ENCODE results near the gene EML4.

EML4 gene

DNA sequence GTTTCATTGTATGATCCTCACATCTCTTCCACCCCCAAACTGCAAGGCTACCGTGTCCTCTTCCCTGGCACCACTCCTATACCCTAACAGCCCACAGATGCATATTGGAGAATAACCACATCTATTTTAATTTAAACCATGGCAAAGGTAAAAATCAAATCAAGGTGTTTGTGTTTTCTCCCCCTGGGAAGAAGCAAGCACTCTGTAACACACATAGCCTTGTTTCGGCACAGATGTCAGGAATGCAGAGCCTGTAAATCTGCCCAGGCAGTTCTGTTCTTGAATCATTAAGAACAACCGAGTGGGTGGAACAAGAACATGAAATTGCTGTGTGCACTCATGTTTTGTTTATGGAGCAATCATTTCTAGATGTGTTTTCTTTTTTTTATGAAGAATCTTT lies 198.7 kb downstream of the EML4 start:
- TF ChIP-seq, protein P1, sequence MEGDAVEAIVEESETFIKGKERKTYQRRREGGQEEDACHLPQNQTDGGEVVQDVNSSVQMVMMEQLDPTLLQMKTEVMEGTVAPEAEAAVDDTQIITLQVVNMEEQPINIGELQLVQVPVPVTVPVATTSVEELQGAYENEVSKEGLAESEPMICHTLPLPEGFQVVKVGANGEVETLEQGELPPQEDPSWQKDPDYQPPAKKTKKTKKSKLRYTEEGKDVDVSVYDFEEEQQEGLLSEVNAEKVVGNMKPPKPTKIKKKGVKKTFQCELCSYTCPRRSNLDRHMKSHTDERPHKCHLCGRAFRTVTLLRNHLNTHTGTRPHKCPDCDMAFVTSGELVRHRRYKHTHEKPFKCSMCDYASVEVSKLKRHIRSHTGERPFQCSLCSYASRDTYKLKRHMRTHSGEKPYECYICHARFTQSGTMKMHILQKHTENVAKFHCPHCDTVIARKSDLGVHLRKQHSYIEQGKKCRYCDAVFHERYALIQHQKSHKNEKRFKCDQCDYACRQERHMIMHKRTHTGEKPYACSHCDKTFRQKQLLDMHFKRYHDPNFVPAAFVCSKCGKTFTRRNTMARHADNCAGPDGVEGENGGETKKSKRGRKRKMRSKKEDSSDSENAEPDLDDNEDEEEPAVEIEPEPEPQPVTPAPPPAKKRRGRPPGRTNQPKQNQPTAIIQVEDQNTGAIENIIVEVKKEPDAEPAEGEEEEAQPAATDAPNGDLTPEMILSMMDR (IDR thresholded peaks at IDR 0.05; ENCODE audit: insufficient read depth, missing control alignments) = no peak
- FAIRE-seq (no peak), DNase-seq (ENCODE audit: insufficient read length, low spot score) (no peak)

DNA sequence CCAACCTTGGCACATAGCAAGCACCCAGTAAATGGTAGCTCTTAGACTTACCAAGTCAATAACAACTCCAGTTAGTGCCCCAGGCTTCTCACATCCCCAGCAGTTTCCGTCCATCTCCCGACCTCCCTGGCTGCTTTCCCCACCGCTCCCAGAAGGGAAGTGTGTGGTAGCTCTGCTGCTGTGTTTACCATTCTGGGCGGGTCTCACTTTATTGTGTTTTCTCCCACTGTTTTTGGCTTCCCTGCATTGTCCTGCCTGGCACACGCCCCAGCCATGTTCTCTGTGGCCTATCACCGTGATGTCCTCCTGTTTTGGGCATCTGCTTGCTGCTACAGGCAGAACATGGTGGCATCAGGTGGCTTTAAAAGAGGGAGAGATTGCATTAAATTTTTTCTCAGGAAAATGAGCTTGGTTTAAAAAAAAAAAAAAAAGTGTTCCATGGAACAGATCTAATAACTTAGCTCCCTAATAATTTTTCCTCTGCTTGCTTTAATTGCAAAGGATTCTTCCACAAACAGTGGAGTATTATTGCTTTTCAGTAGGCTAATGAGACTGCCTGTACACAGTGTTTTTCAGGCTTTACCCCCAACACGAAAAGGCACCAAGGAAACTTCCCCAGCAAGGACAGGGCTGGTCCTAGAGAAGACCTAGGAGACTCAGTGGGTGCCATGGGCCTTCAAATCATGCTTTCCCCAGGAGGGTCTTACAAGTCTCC lies 199.8 kb downstream of the EML4 start:
- TF ChIP-seq, protein P1 (IDR thresholded peaks at IDR 0.05; ENCODE audit: insufficient read depth, missing control alignments) = no peak
- DNase-seq (ENCODE audit: insufficient read length, low spot score) (no peak), FAIRE-seq (no peak)

DNA sequence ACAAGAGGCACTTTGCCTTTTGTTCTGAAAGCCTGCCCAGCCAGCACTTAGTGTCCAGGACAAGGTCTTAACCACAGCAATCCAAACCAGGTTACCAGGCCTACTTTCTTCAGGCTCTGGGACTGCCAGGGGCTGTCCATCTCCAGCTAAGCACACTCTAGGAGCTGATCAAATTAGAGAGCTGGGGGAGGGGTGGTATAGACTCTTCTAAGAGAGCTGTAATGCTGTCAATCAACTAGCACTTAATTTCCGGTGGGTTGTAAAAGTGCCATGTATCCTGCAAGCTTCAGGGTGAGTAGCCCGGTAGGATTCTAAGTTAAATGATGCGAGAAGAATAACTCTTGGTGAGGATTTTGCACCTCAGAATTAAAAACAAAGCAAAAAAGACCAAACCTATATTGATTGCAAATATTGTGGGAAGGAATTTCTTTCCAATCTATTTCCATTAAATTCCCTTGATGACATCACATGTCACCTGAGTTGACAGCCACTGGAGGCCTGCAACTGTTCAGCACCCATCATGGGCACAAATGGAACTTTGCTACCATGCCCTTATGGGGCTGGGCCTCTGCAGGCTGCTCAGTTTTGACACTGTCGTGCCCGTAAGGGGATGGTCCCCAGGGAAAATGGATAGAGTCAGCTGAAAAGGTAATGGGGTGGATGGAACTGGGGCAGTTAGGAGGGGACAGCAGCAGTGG lies 200.5 kb downstream of the EML4 start:
- TF ChIP-seq, protein P1 (IDR thresholded peaks at IDR 0.05; ENCODE audit: insufficient read depth, missing control alignments) = no peak
- FAIRE-seq = no peak
- no peak for DNase-seq (ENCODE audit: insufficient read length, low spot score)

DNA sequence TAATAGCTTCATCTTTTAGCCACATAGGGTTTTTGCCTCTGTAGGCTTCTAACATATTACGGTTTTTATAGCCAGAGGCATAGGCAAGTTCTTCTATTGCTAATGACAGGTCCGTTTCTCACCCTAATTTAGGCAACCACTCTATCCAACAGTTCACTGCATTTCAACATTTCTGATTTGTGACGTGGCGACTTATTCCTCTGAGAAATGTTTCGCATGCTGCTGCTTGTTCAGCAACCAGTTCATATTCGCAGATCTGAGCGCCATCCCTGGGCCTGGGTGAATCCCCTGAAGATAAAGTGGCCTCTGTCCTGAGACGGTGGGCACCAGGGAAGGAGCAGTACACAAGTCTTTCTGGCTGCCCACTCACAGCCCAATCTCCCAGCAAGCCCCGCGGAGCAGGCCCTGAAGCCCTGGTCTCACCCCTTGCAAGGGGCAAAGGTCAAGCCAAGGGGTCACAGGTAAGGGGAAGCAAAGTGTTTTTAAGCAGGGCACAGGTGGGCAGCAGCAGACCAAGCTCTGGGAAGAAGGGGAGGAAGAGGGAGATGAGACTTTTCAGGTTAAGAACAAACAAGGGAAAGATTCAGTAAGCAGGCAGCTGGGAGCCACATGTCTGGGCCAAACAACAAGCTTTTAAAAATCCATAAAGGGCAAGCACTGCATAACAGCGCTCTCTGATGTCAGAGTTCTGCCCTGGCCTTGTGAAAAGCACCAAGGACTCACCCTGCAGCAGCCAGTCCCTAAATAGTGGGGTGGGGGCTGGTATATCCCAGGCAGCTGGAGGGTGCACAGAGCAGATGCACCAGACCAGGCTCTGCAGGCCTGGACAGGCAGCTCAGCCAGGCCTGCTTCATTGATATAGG lies 202.7 kb downstream of the EML4 start:
- TF ChIP-seq, protein P1 (IDR thresholded peaks at IDR 0.05; ENCODE audit: insufficient read depth, missing control alignments) = no peak
- DNase-seq (ENCODE audit: insufficient read length, low spot score) (no peak), FAIRE-seq (no peak)

DNA sequence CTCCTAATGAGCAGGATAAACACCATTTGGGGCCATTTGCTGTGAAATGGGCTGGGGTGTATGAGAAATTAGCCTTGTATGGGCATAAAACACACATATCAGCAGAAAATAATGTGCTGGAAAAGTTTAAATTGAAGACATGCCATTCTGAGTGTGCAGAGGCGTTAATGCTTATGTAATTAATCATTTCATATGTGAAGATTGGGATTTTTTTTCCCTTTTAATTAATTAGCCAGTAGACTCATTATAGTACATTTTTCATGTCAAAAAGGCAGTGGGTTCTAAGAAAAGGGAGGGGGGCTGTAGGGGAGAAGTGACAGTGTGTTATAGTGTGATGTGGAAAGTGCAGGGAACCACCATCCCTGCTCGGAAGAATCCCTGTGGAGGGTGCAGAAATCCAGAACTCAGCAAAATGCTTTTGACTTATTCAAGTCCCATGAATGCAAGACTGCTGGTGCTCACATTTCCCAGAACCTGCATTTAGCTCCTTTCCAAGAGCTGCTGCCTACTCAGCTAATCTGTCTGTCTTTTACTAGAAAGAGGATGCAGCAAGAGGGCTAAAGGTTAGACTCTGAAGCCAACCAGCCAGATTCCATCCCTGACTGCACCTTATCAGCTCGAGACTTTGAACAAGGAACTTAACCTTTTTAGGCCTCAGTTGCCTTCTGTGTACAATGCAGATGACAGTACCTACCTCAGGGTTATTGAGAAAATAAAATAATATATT lies 203.5 kb downstream of the EML4 start:
- FAIRE-seq (no peak), DNase-seq (ENCODE audit: insufficient read length, low spot score) (no peak)
- TF ChIP-seq, protein P1 (IDR thresholded peaks at IDR 0.05; ENCODE audit: insufficient read depth, missing control alignments) = no peak

DNA sequence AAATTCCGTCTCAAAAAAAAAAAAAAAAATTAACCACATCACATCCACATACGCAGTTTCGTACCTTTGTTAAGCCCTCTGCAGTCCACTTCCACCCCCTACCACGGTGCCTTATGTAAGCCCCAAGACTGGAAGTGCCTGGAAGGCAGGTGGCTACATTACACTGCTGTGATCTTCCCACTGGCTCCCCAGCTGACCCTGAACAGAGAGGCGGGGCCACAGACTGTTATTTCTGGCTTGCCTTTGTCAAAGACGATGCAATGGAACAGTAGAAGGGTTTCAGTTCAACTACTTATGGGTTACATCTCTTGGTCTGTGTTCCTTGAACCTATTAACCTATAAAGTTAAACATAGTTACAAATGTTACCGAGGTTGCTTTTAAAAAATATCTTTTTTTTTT lies 207.6 kb downstream of the EML4 start:
- no peak for DNase-seq (ENCODE audit: insufficient read length, low spot score)
- FAIRE-seq = no peak
- TF ChIP-seq, protein P1 (IDR thresholded peaks at IDR 0.05; ENCODE audit: insufficient read depth, missing control alignments) = no peak
